HepG2 (cell line): ENCODE data around the gene ZBTB20. TPM values are rescaled to one million over a fixed set of nuclear protein-coding genes. Genes with fewer than 3 reads are reported as not detected.

Experiments
- ATAC-seq: fragments of 200-7000 bp; cut with Tn5 transposase; 3 replicates; pipeline ENCODE4 v1.9.1; 2020; ENCODE audit warnings: mild to moderate bottlenecking, moderate library complexity
- BruUV-seq: library from RNA; stranded (reverse); fragments of 400-500 nt; replicated peaks from 2 replicates; lab custom pipeline; 2021; lab: Mats Ljungman, UMichigan
- CTCF ChIA-PET: fragments of 300-600 bp; formaldehyde crosslinking; extraction: SDS; loops from one replicate; lab custom pipeline; 2021; ENCODE audit warnings: low total read pairs, inconsistent platforms, low intra/inter-chr PET ratio; lab: Yijun Ruan, JAX
- POLR2A ChIA-PET: fragments of 350-600 bp; sonication (Branson Sonifier 250); formaldehyde crosslinking; loops from one replicate; lab custom pipeline; 2020; ENCODE audit warnings: antibody characterized with exemption, inconsistent platforms; lab: Yijun Ruan, JAX
- DNase-seq: peaks from one replicate; pipeline ENCODE4 v3.0.0-alpha.2; 2015; ENCODE audit warnings: low spot score
- FAIRE-seq: peaks from 3 replicates; lab custom pipeline; 2011; peaks lifted over from hg19 to GRCh38; lab: Jason Lieb, UNC
- H2AFZ ChIP-seq: one replicate; pipeline ENCODE4 v1.6.1; 2011; ENCODE audit warnings: low read length, inconsistent platforms
- H3K27ac ChIP-seq: fragments of 300-600 bp; 3 replicates; pipeline ENCODE4 v1.8.0; 2011; ENCODE audit warnings: mixed run types, mild to moderate bottlenecking, mixed read lengths, low read length, inconsistent platforms; ENCODE audit not compliant: insufficient read depth; ENCODE audit errors: extremely low read length
- H3K27me3 ChIP-seq, 2 experiments: fragments of 200-600 bp in 1 of 2; 2 replicates in 1 of 2; 3 replicates in 1 of 2; pipeline versions ENCODE4 v1.6.0 to v1.8.0; 2011; ENCODE audit warnings: low read length in 2 of 2, mild to moderate bottlenecking in 2 of 2, moderate library complexity in 2 of 2, inconsistent platforms in 1 of 2; ENCODE audit not compliant: insufficient read depth in 2 of 2, control insufficient read depth in 1 of 2
- H3K36me3 ChIP-seq, 2 experiments: fragments of 200-600 bp in 1 of 2; replicated peaks in 1 of 2; 2 replicates in 1 of 2; 3 replicates in 1 of 2; pipeline versions ENCODE4 v1.5.1 to v1.8.0; 2011; ENCODE audit warnings: low read length in 2 of 2, inconsistent platforms in 1 of 2; ENCODE audit not compliant: insufficient read depth in 2 of 2, control insufficient read depth in 1 of 2
- H3K4me1 ChIP-seq: 2 replicates; pipeline ENCODE4 v1.5.1; 2012; ENCODE audit warnings: low read length, inconsistent platforms; ENCODE audit not compliant: insufficient read depth
- H3K4me2 ChIP-seq: 2 replicates; pipeline ENCODE4 v1.6.0; 2011; ENCODE audit warnings: low read depth, low read length, inconsistent platforms
- H3K4me3 ChIP-seq, 3 experiments: fragments of 200-600 bp in 1 of 3; sonication (generic), shearing (Covaris generic) in 1 of 3; replicated peaks in 1 of 3; 2 replicates each; pipeline ENCODE4 v1.5.1; 2011 to 2016; ENCODE audit warnings: low read length in 3 of 3, inconsistent platforms in 2 of 3, low read depth in 2 of 3, mild to moderate bottlenecking in 2 of 3, control low read depth in 1 of 3, mixed read lengths in 1 of 3; ENCODE audit not compliant: insufficient read depth in 1 of 3
- H3K79me2 ChIP-seq: one replicate; pipeline ENCODE4 v1.6.1; 2011; ENCODE audit warnings: low read length, inconsistent platforms; ENCODE audit not compliant: insufficient read depth
- H3K9ac ChIP-seq: 2 replicates; pipeline ENCODE4 v1.6.0; 2011; ENCODE audit warnings: mild to moderate bottlenecking, low read depth, low read length, inconsistent platforms; ENCODE audit not compliant: insufficient read depth
- H3K9me3 ChIP-seq: 2 replicates; pipeline ENCODE4 v1.5.1; 2012; ENCODE audit warnings: mild to moderate bottlenecking, low read length
- H4K20me1 ChIP-seq: 2 replicates; pipeline ENCODE4 v1.6.0; 2011; ENCODE audit warnings: inconsistent platforms, mild to moderate bottlenecking, low read length, moderate library complexity; ENCODE audit not compliant: insufficient read depth
- EZH2 ChIP-seq: conservative IDR thresholded peaks from 2 replicates; pipeline ENCODE4 v1.6.1; 2012; ENCODE audit warnings: mild to moderate bottlenecking, low read depth, low read length, moderate library complexity
- MAZ ChIP-seq, 2 experiments: sonication (generic) in 1 of 2; formaldehyde crosslinking in 1 of 2; IDR thresholded peaks; 2 replicates each; pipeline versions ENCODE4 v1.5.0 to v1.6.1; 2012 to 2020; ENCODE audit warnings: low read depth in 2 of 2, mild to moderate bottlenecking in 2 of 2, borderline replicate concordance in 1 of 2, improper control_type of control experiment in 1 of 2, low read length in 1 of 2, missing genetic modification reagents in 1 of 2, moderate library complexity in 1 of 2
- MBNL3 ChIP-seq: fragments of 250-450 bp; sonication (Bioruptor Pico); conservative IDR thresholded peaks from 2 replicates; pipeline ENCODE4 v1.8.0; 2022; ENCODE audit warnings: mild to moderate bottlenecking, inconsistent platforms
- NFIB ChIP-seq: sonication (generic); formaldehyde crosslinking; IDR thresholded peaks from 2 replicates; pipeline ENCODE4 v1.9.0; 2021; ENCODE audit warnings: missing genetic modification reagents, mild to moderate bottlenecking, borderline replicate concordance
- NR3C1 ChIP-seq: sonication (generic); formaldehyde crosslinking; IDR thresholded peaks from 2 replicates; pipeline ENCODE4 v1.4.0; 2020; ENCODE audit warnings: missing genetic modification reagents
- TFAP4 ChIP-seq: sonication (generic); IDR thresholded peaks from 2 replicates; pipeline ENCODE4 v1.6.1; 2016; ENCODE audit warnings: low read depth, borderline replicate concordance
- ZNF282 ChIP-seq: fragments of 450-650 bp; IDR thresholded peaks from 2 replicates; pipeline ENCODE4 v1.6.1; 2018; ENCODE audit not compliant: partially characterized antibody
- ZNF562 ChIP-seq: sonication (generic); formaldehyde crosslinking; IDR thresholded peaks from 2 replicates; pipeline ENCODE4 v1.8.0; 2022; ENCODE audit warnings: missing genetic modification reagents, borderline replicate concordance
- WGBS: methylation state at CpG from one replicate; pipeline ENCODE4 v1.1.6; 2017; ENCODE audit warnings: low lambda C conversion rate; 5-methylcytosine and 5-hydroxymethylcytosine counted together
- in situ Hi-C: cut with HindIII; loops from 2 replicates; pipeline ENCODE4 v1.10.0; 2017; ENCODE audit warnings: low pct_unique_long_range_greater_than_20kb; ENCODE audit not compliant: extremely low pct_ligation_motif_present
- intact Hi-C: fragments of 100-400 bp; cut with micrococcal nuclease; formaldehyde crosslinking; loops from one replicate; pipeline ENCODE4 v1.10.0; 2022; ENCODE audit not compliant: unreplicated experiment
- polyA plus RNA-seq, 8 experiments: library from polyadenylated mRNA; depleted of rRNA in 3 of 8; stranded (reverse) in 7 of 8; unstranded in 1 of 8; fragments of >200 nt; fragmentation: Illumina TruSeq in 4 of 8; extraction: Trizol in 4 of 8; gene quantifications; 2 replicates each; pipeline versions ENCODE4 v1.2.1 to v1.2.3, GENCODE V29; 2011 to 2016; ENCODE audit warnings: low read depth in 4 of 8, missing spikeins in 1 of 8, mixed read lengths in 1 of 8; ENCODE audit not compliant: insufficient read depth in 1 of 8
- total RNA-seq, 5 experiments: library from RNA; depleted of rRNA; stranded (reverse); fragments of >200 nt; fragmentation: Illumina TruSeq; extraction: Trizol; gene quantifications; 2 replicates each; pipeline ENCODE4 v1.2.3, GENCODE V29; 2016; ENCODE audit warnings: low read depth in 1 of 5

Gene ZBTB20
- total and polyA plus RNA-seq, 2 of the 13 experiments (the other 11 are each of a cell fraction or from before 2014, with no cell fraction given), result 1.9 to 8.8 TPM

- H2AFZ ChIP-seq, result no peak overlapping the region
- in situ Hi-C loops (no loop called here), intact Hi-C loops (no loop called here)
- WGBS, result 58% methylated on average over 5 of the region's 5 CpGs
- H3K4me1 ChIP-seq, result peaks cover 8% of the 10 kb centered on the region; the same call in 1 of the 2 replicates
- no peaks in the 10 kb centered on the region for H3K27me3 ChIP-seq
- FAIRE-seq, result no peak
- no peak for ATAC-seq
- POLR2A ChIA-PET, result no interaction called here
- H3K36me3 ChIP-seq, result no peaks in the 10 kb centered on the region
- no peak for TF ChIP-seq MBNL3
- no peak for TF ChIP-seq EZH2
- no peak for TF ChIP-seq ZNF282
- no peak for TF ChIP-seq NR3C1 (CRISPR knock-in tag)
- TF ChIP-seq ZNF562 (CRISPR knock-in tag), result no peak
- TF ChIP-seq MAZ (IDR thresholded peaks at IDR 0.05; ENCODE audit: borderline replicate concordance, low read depth, low read length), result no peak
- TF ChIP-seq MAZ (CRISPR knock-in tag; IDR thresholded peaks at IDR 0.05; ENCODE audit: low read depth), result no peak
- TF ChIP-seq TFAP4, result no peak
- no peak for TF ChIP-seq NFIB (CRISPR knock-in tag)
- CTCF ChIA-PET, result no interaction called here
- H3K9ac ChIP-seq, result no peak overlapping the region
- no peak overlapping the region for H3K4me2 ChIP-seq
- no TSS peak for BruUV-seq
- DNase-seq, result no peak
- no peaks in the 10 kb centered on the region for H4K20me1 ChIP-seq
- H3K4me3 ChIP-seq, result no peak overlapping the region
- H3K27ac ChIP-seq, result no peak overlapping the region
- no peaks in the 10 kb centered on the region for H3K9me3 ChIP-seq
- H3K79me2 ChIP-seq, result no peaks in the 10 kb centered on the region
These were observed 268.8 kb downstream of the ZBTB20 start for GRCh38 chr3:114878114-114878839.
